Astrocyte (in vitro differentiated cells and primary cell): Measurements from ENCODE around the gene EYA2. TPM values are rescaled to one million over a fixed set of nuclear protein-coding genes. Genes with fewer than 3 reads are reported as not detected.
A peak's percentile ranks its signal among the peaks of the same experiment; 100 is the strongest.

Experiments
- DNase-seq: peaks from one replicate; pipeline ENCODE4 v3.0.0-alpha.2; 2010; ENCODE audit warnings: low read depth
- FAIRE-seq: peaks from 2 replicates; lab custom pipeline; 2011; peaks lifted over from hg19 to GRCh38; lab: Jason Lieb, UNC
- H2AFZ ChIP-seq: 2 replicates; pipeline ENCODE4 v1.6.0; 2012; ENCODE audit warnings: low read depth, low read length, inconsistent platforms
- H3K27ac ChIP-seq: 2 replicates; pipeline ENCODE4 v1.5.1; 2011; ENCODE audit warnings: low read depth, low read length, inconsistent platforms
- H3K27me3 ChIP-seq: 2 replicates; pipeline ENCODE4 v1.6.0; 2011; ENCODE audit warnings: low read length, inconsistent platforms; ENCODE audit not compliant: insufficient read depth
- H3K36me3 ChIP-seq: 2 replicates; pipeline ENCODE4 v1.5.1; 2011; ENCODE audit warnings: low read length, inconsistent platforms; ENCODE audit not compliant: insufficient read depth
- H3K4me1 ChIP-seq: 2 replicates; pipeline ENCODE4 v1.5.1; 2011; ENCODE audit warnings: low read length, inconsistent platforms; ENCODE audit not compliant: insufficient read depth
- H3K4me2 ChIP-seq: 2 replicates; pipeline ENCODE4 v1.6.0; 2012; ENCODE audit warnings: low read length, inconsistent platforms
- H3K4me3 ChIP-seq: 2 replicates; pipeline ENCODE4 v1.5.1; 2011; ENCODE audit warnings: low read depth, mild to moderate bottlenecking, low read length, inconsistent platforms; ENCODE audit not compliant: insufficient read depth
- H3K79me2 ChIP-seq: 2 replicates; pipeline ENCODE4 v1.6.0; 2012; ENCODE audit warnings: mild to moderate bottlenecking, low read length, inconsistent platforms; ENCODE audit not compliant: insufficient read depth
- H3K9ac ChIP-seq: 2 replicates; pipeline ENCODE4 v1.6.0; 2012; ENCODE audit warnings: mild to moderate bottlenecking, low read length, inconsistent platforms
- H3K9me3 ChIP-seq: 2 replicates; pipeline ENCODE4 v1.5.1; 2012; ENCODE audit warnings: low read depth, mild to moderate bottlenecking, low read length, inconsistent platforms; ENCODE audit not compliant: insufficient read depth
- H4K20me1 ChIP-seq: 2 replicates; pipeline ENCODE4 v1.6.0; 2012; ENCODE audit warnings: low read length, inconsistent platforms; ENCODE audit not compliant: insufficient read depth
- H3K27ac Mint-ChIP-seq: one replicate; pipeline ENCODE4 v1.8.0; 2021; ENCODE audit warnings: mild to moderate bottlenecking, mixed read lengths; ENCODE audit not compliant: unreplicated experiment
- H3K27me3 Mint-ChIP-seq: one replicate; pipeline ENCODE4 v1.8.0; 2021; ENCODE audit warnings: low read depth, mixed read lengths; ENCODE audit not compliant: unreplicated experiment
- H3K36me3 Mint-ChIP-seq: one replicate; pipeline ENCODE4 v1.8.0; 2021; ENCODE audit warnings: low read depth, mixed read lengths; ENCODE audit not compliant: unreplicated experiment
- H3K4me1 Mint-ChIP-seq: one replicate; pipeline ENCODE4 v1.8.0; 2021; ENCODE audit warnings: low read depth, mixed read lengths; ENCODE audit not compliant: unreplicated experiment
- H3K4me3 Mint-ChIP-seq: one replicate; pipeline ENCODE4 v1.8.0; 2021; ENCODE audit warnings: mild to moderate bottlenecking, moderate library complexity, mixed read lengths; ENCODE audit not compliant: unreplicated experiment
- H3K9me3 Mint-ChIP-seq: one replicate; pipeline ENCODE4 v1.8.0; 2021; ENCODE audit warnings: mild to moderate bottlenecking, mixed read lengths; ENCODE audit not compliant: unreplicated experiment
- EZH2 ChIP-seq: IDR thresholded peaks from 2 replicates; pipeline ENCODE4 v1.6.1; 2012; ENCODE audit warnings: mild to moderate bottlenecking, low read length, inconsistent platforms; ENCODE audit not compliant: insufficient read depth
- total RNA-seq: library from RNA; stranded (reverse); gene quantifications from 2 replicates; pipeline ENCODE4 v1.2.1, GENCODE V29; 2021
- TF ChIP-seq, protein P1 (sequence below): IDR thresholded peaks from 2 replicates; pipeline ENCODE4 v1.5.1; 2011; ENCODE audit warnings: low read depth, mild to moderate bottlenecking, inconsistent platforms, low read length, moderate library complexity; ENCODE audit not compliant: insufficient read depth

EYA2 gene
- total RNA-seq, 1 donor from 2014 or later = 1.5 TPM

DNA sequence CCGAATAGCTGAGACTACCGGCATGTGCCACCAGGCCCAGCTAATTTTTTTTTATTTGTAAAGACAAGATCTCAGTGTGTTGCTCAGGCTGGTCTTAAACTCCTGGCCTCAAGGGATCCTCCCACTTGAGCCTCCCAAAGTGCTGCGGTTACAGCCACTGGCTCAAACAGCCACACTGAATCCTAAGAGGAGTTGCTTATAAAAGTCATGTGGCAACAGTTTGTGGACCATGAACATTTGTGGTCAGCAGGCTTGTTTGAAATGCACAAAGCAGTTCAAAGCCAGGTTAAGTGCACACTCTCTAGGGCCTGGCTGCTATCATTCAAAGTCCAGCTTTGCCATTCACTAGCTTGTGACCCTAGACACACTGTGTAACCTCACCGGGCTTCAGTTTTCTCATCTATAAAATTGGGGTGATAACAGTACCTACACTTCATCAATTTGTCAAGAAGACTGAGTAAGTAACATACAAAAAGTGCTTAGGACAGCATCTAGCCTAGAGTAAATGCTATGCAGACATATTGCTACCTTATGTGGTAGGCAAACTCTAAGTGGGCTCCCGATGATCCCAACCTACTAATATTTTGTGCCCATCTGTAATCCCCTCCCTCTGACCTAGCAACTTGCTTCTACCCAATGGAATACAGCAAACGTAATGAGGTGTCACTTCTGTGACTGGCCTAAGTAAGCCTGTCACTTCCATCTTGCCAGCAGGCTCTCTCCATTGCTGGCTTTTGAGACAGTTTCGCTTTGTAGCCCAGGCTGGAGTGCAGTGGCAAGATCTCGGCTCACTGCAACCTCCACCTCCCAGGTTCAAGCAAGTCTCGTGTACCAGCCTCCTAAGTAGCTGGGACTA is 338.9 kb downstream of the EYA2 start:
- Histone ChIP-seq H3K4me3 (no peak overlapping the region), H3K79me2 (no peaks in the 10 kb centered on the region), H3K27me3 (no peaks in the 10 kb centered on the region), H3K9me3 (no peaks in the 10 kb centered on the region), H3K4me1 (peaks cover 17% of the 10 kb centered on the region), H4K20me1 (no peaks in the 10 kb centered on the region), H3K4me2 (no peak overlapping the region), H2AFZ (no peak overlapping the region), H3K9ac (no peak overlapping the region), H3K27ac (no peak overlapping the region), H3K36me3 (peaks cover 19% of the 10 kb centered on the region)
- Mint-ChIP-seq H3K27ac (peak overlapping the region; percentile 47), H3K4me3 (no peak overlapping the region), H3K9me3 (no peaks in the 10 kb centered on the region), H3K4me1 (peaks cover 17% of the 10 kb centered on the region), H3K27me3 (no peaks in the 10 kb centered on the region), H3K36me3 (peaks cover 21% of the 10 kb centered on the region)
- DNase-seq = peak; percentile 74
- no peak for FAIRE-seq
- no peak for TF ChIP-seq EZH2
- TF ChIP-seq, protein P1, sequence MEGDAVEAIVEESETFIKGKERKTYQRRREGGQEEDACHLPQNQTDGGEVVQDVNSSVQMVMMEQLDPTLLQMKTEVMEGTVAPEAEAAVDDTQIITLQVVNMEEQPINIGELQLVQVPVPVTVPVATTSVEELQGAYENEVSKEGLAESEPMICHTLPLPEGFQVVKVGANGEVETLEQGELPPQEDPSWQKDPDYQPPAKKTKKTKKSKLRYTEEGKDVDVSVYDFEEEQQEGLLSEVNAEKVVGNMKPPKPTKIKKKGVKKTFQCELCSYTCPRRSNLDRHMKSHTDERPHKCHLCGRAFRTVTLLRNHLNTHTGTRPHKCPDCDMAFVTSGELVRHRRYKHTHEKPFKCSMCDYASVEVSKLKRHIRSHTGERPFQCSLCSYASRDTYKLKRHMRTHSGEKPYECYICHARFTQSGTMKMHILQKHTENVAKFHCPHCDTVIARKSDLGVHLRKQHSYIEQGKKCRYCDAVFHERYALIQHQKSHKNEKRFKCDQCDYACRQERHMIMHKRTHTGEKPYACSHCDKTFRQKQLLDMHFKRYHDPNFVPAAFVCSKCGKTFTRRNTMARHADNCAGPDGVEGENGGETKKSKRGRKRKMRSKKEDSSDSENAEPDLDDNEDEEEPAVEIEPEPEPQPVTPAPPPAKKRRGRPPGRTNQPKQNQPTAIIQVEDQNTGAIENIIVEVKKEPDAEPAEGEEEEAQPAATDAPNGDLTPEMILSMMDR = no peak

DNA sequence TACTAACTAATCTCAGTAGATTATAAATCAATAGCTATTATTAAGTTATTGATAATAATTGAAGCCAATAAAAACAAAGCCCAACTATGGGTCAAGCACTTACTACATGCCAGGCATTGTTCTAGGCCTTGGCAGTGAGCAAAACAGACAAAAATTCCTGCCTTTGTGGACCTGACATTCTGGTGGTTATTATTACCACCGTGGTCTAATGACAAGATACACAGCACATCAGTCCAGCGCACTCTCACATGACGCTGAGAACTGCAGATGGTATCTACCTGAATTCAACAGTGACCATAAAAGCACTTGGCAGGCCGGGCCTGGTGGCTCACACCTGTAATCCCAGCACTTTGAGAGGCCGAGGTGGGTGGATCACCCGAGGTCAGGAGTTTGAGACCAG is 340.5 kb downstream of the EYA2 start:
- Histone ChIP-seq H3K4me2 (no peak overlapping the region), H3K4me3 (no peak overlapping the region), H4K20me1 (no peaks in the 10 kb centered on the region), H3K27ac (no peak overlapping the region), H3K36me3 (peaks cover 8% of the 10 kb centered on the region), H3K9me3 (no peaks in the 10 kb centered on the region), H3K4me1 (peaks cover 17% of the 10 kb centered on the region), H2AFZ (no peak overlapping the region), H3K27me3 (no peaks in the 10 kb centered on the region), H3K79me2 (no peaks in the 10 kb centered on the region), H3K9ac (no peak overlapping the region)
- no peak for FAIRE-seq
- H3K9me3 Mint-ChIP-seq = no peaks in the 10 kb centered on the region
- no peak for TF ChIP-seq EZH2
- TF ChIP-seq, protein P1 = no peak
- H3K27me3 Mint-ChIP-seq = no peaks in the 10 kb centered on the region
- DNase-seq = no peak
- H3K4me3 Mint-ChIP-seq = no peak overlapping the region
- peaks cover 17% of the 10 kb centered on the region for H3K4me1 Mint-ChIP-seq
- H3K36me3 Mint-ChIP-seq = peaks cover 24% of the 10 kb centered on the region
- H3K27ac Mint-ChIP-seq = no peak overlapping the region
